ENCODE measurements around the gene AKAP6.

AKAP6 gene

DNA sequence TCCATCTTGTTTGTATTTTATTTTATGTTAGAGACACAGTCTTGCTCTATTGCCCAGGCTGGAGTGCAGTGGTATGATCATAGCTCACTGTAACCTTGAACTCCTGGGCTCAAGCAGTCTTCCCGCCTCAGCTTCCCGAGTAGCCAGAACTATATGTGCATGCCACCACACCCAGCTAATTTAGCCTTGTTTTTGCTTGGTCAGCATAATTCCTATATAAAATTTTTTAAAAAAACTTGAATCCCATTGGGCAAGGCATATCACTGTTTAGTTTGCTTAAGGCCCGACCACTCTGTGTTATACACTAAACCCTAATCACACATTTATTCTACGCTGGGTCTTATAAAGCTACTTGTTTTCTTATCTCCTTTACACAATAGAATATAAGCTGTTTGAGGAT is 266.4 kb downstream of the AKAP6 start:
- Histone ChIP-seq H3K4me3 (no peak overlapping the region), H3K27ac (peak overlapping the region in 8 of 21 experiments; percentile 26 to 75 (median 52))

DNA sequence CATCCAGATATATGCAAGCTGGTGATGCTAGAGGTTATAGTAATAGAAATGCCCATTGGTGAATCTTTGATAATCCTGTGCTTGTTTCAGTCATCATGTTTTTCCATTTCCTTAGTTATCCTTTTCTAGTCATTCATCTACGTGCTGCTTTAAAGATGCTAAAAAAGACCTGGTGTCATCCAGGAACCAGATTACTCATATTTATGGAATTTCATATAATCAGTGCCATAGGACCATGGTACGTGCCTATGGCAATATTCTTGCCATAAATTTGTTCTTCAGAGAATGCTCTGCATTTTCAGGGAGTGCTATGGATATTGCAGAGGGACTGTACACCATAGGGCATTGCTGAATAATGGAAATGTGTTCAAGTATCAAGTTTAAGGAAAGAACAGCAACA is 267.3 kb downstream of the AKAP6 start:
- no peak overlapping the region for H3K4me3 ChIP-seq

GRCh38 chr14:32597771-32598170 is 268.7 kb downstream of the AKAP6 start:
- H3K27ac ChIP-seq, result no peak overlapping the region

More for the DNA sequence above, 267.3 kb downstream of the AKAP6 start:
- no peak overlapping the region for H3K27ac ChIP-seq

GRCh38 chr14:32601069-32601468 is 272.0 kb downstream of the AKAP6 start:
- no peak overlapping the region for H3K27ac ChIP-seq
- no peak overlapping the region for H3K4me3 ChIP-seq

More at GRCh38 chr14:32597771-32598170, 268.7 kb downstream of the AKAP6 start:
- H3K4me3 ChIP-seq, result no peak overlapping the region

GRCh38 chr14:32601906-32602305 is 272.8 kb downstream of the AKAP6 start:
- Histone ChIP-seq H3K27ac (peak overlapping the region in 1 of 21 experiments; percentile 10), H3K4me3 (no peak overlapping the region)

DNA sequence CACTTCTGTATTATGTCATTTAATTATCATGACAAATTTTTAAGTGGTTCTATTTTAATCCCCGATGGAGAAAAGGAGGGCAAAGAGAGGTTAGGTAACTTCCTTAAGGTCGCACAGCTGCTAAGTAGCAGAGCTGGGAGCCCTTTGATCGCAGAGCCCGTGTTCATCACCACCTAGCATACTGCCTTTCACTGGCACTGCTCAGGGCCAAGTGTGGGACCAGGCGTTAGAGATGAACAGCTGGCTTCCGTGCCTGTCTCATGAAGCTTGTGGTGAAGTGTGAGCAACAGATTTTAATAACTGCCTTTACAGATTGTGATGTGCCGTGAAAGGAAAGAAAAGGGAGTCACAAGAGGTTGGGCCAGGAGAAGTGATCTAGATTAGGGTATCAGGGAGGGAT is 273.6 kb downstream of the AKAP6 start:
- H3K4me3 ChIP-seq, result no peak overlapping the region
- peak overlapping the region in 1 of 21 experiments; percentile 8 for H3K27ac ChIP-seq

- H3K27ac ChIP-seq, result no peak overlapping the region
These were observed 275.0 kb downstream of the AKAP6 start for GRCh38 chr14:32603992-32604565.

GRCh38 chr14:32606301-32606700 is 277.2 kb downstream of the AKAP6 start:
- H3K4me3 ChIP-seq, result no peak overlapping the region
- no peak overlapping the region for H3K27ac ChIP-seq

More at GRCh38 chr14:32603992-32604565, 275.0 kb downstream of the AKAP6 start:
- H3K4me3 ChIP-seq, result no peak overlapping the region

DNA sequence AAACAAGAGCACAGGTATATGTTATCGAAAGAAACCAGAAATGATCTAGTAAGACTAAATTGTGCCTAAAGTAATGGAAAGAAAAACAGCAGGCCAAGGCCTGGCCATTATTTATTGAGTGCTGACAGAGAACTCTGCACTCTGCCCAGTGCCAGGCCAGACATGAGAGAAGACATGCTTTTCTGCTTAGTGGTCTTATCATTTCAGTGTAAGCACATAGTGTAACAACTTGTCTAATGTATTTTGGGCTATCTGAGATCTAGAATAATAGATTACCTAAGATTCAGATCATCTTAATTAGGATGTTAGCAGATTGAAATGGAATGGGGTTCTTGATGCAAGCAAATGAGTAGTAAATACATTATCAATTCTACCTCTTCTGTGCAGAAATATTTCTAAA is 278.3 kb downstream of the AKAP6 start:
- no peak overlapping the region for H3K27ac ChIP-seq
- H3K4me3 ChIP-seq, result no peak overlapping the region

GRCh38 chr14:32608857-32609256 is 279.8 kb downstream of the AKAP6 start:
- no peak overlapping the region for H3K4me3 ChIP-seq
- H3K27ac ChIP-seq, result no peak overlapping the region

DNA sequence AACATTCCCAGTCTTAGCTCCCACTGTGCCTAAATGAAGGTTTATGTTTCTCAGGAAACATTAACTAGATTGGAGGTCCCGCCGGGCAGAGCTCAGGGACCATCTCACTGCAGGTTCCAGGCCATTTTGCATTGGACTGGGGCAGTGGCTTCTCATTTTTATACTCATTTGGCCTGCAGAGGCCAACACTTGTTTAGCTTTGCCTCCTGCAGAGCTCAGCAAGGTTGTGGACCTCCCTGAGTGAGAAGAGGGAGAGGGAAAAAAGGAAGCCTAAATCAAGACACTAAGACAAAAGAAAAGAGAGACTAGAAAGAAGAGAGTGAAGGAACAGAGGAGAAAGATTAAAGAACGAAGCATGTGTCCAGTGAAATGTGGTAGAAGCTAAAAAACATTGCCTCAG is 280.3 kb downstream of the AKAP6 start:
- no peak overlapping the region for H3K27ac ChIP-seq
- no peak overlapping the region for H3K4me3 ChIP-seq

GRCh38 chr14:32611752-32612151 is 282.7 kb downstream of the AKAP6 start:
- H3K27ac ChIP-seq, result peak overlapping the region in 3 of 21 experiments; percentile 16 to 49 (median 30)
- no peak overlapping the region for H3K4me3 ChIP-seq

GRCh38 chr14:32618991-32619390 is 289.9 kb downstream of the AKAP6 start:
- Histone ChIP-seq H3K4me3 (no peak overlapping the region), H3K27ac (no peak overlapping the region)

- peak overlapping the region in 1 of 21 experiments; percentile 10 for H3K27ac ChIP-seq
- no peak overlapping the region for H3K4me3 ChIP-seq
These were observed 291.2 kb downstream of the AKAP6 start for GRCh38 chr14:32620303-32620702.

DNA sequence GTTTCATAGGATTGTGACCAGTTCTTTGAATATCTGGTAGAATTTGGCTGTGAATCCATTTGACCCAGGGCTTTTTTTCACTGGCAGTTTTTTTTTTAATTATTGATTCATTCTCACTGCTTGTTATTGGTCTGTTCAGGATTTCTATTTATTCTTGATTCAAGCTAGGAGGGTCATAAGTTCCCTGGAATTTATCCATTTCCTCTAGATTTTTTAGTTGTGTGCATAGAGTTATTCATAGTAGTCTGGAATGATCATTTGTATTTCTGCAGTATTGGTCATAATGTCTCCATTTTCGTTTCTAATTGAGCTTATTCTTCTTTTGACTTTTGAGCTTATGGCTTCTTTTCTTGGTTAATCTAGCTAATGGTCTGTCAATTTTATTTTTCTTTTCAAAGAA is 291.6 kb downstream of the AKAP6 start:
- no peak overlapping the region for H3K4me3 ChIP-seq
- peak overlapping the region in 1 of 21 experiments; percentile 2 for H3K27ac ChIP-seq

DNA sequence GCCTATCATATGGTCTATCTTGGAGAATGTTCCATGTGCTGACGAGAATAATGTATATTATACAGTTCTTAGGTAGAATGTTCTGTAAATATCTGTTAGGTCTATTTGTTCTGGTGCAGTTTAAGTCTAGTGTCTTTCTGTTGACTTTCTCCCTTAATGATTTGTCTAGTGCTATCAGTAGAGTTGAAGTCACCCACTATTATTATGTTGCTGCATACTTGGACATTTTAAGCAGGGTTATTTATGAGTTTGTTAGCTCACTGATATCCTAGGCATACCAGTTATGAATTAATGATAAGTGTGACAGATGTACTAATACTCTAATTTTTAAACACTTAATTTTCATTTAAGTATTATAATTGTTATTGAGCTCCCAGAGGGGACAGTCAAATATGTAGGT is 292.5 kb downstream of the AKAP6 start:
- no peak overlapping the region for H3K4me3 ChIP-seq
- H3K27ac ChIP-seq, result no peak overlapping the region

DNA sequence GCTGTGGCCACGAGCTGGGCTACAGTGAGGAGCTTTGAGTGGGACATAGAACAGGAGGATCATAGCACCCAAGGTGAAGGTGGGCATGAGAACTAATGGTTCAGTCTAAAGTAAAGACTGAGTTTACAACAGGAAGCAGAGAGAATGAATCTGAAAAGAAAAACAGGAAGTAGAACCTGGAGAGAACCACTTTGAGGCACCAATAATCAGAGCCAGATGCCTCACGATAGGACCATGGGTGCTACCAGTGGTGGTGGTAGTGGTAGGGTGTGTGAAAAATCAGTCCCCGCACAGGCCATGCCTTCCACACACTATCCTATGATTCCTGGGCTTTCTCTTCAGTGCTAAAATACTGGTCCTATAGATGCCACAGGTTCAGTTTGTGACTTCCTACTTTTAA is 293.6 kb downstream of the AKAP6 start:
- H3K27ac ChIP-seq, result no peak overlapping the region
- H3K4me3 ChIP-seq, result no peak overlapping the region

DNA sequence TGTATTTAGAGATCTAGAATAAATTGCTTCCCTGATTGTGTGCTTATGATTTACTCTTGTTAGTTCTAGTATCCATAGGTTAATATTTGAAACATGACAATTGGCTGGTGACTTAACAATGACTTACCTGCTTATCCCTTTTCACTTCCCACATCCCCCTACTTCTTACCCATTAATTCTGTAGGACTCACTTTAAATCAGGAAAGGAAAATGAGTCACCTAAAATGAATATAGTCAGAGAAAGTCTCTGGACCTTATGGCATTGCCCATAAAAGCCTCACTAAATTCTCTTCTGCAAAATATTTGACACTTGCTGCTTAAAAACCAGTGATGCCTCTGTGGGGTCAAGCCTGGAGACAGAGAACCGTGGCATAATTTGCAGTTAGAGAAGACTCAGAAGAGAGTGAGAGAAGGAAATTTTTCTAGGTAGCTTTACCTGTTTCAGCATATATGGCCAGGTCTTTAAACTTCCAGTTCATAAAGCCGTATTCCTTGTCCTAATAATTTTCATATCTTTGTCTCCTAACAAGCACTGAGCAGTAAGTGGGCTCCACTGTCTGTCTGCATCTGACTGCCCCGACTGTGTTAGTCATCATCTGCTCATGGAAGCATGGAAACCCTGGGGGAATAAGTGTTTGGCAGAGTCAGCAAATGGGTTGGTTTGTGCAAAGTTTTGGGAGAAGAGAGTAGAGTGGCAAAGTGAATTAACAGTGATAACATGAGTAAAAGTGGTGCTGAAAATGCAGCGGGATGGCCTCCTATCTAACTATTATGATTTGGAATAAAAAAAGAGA is 294.4 kb downstream of the AKAP6 start:
- Histone ChIP-seq H3K27ac (no peak overlapping the region), H3K4me3 (no peak overlapping the region)

- H3K4me3 ChIP-seq, result no peak overlapping the region
- H3K27ac ChIP-seq, result no peak overlapping the region
These were observed 296.1 kb downstream of the AKAP6 start for GRCh38 chr14:32625211-32625610.

DNA sequence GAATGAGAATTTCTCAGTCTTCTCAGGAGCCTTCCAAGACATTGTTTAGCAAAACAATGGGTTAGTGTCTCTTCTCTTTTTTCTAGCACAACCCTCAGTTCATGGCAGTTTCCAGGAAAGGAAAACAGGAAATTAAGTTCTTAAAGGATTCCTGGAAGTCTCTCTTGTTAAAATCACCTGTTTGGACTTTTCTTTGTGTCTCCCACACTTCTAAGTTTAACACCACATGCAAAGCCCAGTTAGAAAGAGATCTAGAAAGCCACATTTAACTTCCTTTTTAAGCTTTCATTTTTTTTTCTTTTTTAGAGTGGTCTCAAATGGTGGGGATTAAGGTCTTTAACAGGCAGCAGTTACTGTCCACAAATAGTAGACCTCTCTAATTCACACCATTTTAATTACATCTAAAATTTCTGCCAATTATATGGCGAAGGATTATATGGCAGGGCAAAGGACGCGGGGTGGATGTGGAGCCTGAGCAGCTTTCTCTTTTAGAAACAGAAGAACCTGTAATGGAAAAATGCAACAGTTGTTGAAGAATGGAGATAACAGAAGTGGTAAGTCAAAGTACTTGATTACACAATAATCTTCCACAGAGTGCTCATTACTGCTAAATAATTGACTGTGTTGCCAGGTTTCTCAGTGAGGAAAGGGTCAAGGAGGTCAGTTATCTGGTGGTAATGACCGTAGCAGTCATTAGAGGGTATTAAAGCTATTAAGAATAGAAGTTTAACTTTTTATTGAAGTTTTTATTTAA is 298.6 kb downstream of the AKAP6 start:
- Histone ChIP-seq H3K27ac (no peak overlapping the region), H3K4me3 (no peak overlapping the region)

- no peak overlapping the region for H3K27ac ChIP-seq
- no peak overlapping the region for H3K4me3 ChIP-seq
These were observed 300.1 kb downstream of the AKAP6 start for GRCh38 chr14:32629236-32629635.
